GM12873 (cell line): ENCODE results near the gene DTNBP1.

Experiments used
- CTCF ChIP-seq: IDR thresholded peaks from 2 replicates; pipeline ENCODE4 v1.5.1; 2012; ENCODE audit warnings: low read depth, mild to moderate bottlenecking, moderate library complexity, low read length, control low read depth; ENCODE audit not compliant: insufficient read depth; ENCODE audit errors: missing control alignments

Gene DTNBP1

GRCh38 chr6:15477746-15478145 is 185.1 kb downstream of the DTNBP1 start:
- no peak for TF ChIP-seq CTCF

- no peak for TF ChIP-seq CTCF
Observed at GRCh38 chr6:15476631-15477380, 186.0 kb downstream of the DTNBP1 start.

- no peak for TF ChIP-seq CTCF
Observed at GRCh38 chr6:15475872-15476271, 187.0 kb downstream of the DTNBP1 start.

GRCh38 chr6:15475261-15475660 is 187.6 kb downstream of the DTNBP1 start:
- TF ChIP-seq CTCF: no peak

GRCh38 chr6:15474196-15474595 is 188.6 kb downstream of the DTNBP1 start:
- no peak for TF ChIP-seq CTCF

GRCh38 chr6:15473741-15474161 is 189.1 kb downstream of the DTNBP1 start:
- no peak for TF ChIP-seq CTCF

GRCh38 chr6:15473174-15473573 is 189.7 kb downstream of the DTNBP1 start:
- no peak for TF ChIP-seq CTCF
